DMS79 (cell line): Measurements from ENCODE around the gene ARHGAP42.
A peak's percentile ranks its signal among the peaks of the same experiment; 100 is the strongest.

ENCODE experiments used
- DNase-seq: peaks from one replicate; lab custom pipeline; 2025; lab: John Stamatoyannopoulos, UW

Gene ARHGAP42

GRCh38 chr11:100800202-100800601 is 113.1 kb downstream of the ARHGAP42 start:
- DNase-seq, result no peak

GRCh38 chr11:100801225-100801999 is 114.3 kb downstream of the ARHGAP42 start:
- DNase-seq, result no peak

- no peak for DNase-seq
Observed at GRCh38 chr11:100805506-100806199, 118.6 kb downstream of the ARHGAP42 start.

- no peak for DNase-seq
Observed at GRCh38 chr11:100806296-100806695, 119.2 kb downstream of the ARHGAP42 start.

- DNase-seq, result no peak
Observed at GRCh38 chr11:100808904-100809491, 121.9 kb downstream of the ARHGAP42 start.

- DNase-seq, result no peak
Observed at GRCh38 chr11:100810146-100810545, 123.1 kb downstream of the ARHGAP42 start.

GRCh38 chr11:100810666-100811065 is 123.6 kb downstream of the ARHGAP42 start:
- DNase-seq, result no peak

- DNase-seq, result no peak
Observed at GRCh38 chr11:100812517-100812916, 125.4 kb downstream of the ARHGAP42 start.

GRCh38 chr11:100815787-100816330 is 128.8 kb downstream of the ARHGAP42 start:
- no peak for DNase-seq

- DNase-seq, result no peak
Observed at GRCh38 chr11:100816823-100817222, 129.7 kb downstream of the ARHGAP42 start.

GRCh38 chr11:100817620-100818019 is 130.5 kb downstream of the ARHGAP42 start:
- no peak for DNase-seq

GRCh38 chr11:100820621-100821020 is 133.5 kb downstream of the ARHGAP42 start:
- DNase-seq, result no peak

- no peak for DNase-seq
Observed at GRCh38 chr11:100821198-100821597, 134.1 kb downstream of the ARHGAP42 start.

- DNase-seq, result no peak
Observed at GRCh38 chr11:100823360-100823759, 136.3 kb downstream of the ARHGAP42 start.

GRCh38 chr11:100824041-100824809 is 137.1 kb downstream of the ARHGAP42 start:
- DNase-seq, result no peak

GRCh38 chr11:100825626-100826025 is 138.5 kb downstream of the ARHGAP42 start:
- DNase-seq, result peak; percentile 41

GRCh38 chr11:100827934-100828661 is 141.0 kb downstream of the ARHGAP42 start:
- no peak for DNase-seq

GRCh38 chr11:100830274-100830673 is 143.2 kb downstream of the ARHGAP42 start:
- peak; percentile 39 for DNase-seq

- DNase-seq, result no peak
Observed at GRCh38 chr11:100830978-100831732, 144.1 kb downstream of the ARHGAP42 start.

GRCh38 chr11:100831929-100832494 is 144.9 kb downstream of the ARHGAP42 start:
- no peak for DNase-seq
